ENCODE measurements around the gene PIP5K1C. TPM values are rescaled to one million over a fixed set of nuclear protein-coding genes. Genes with fewer than 3 reads are reported as not detected.

PIP5K1C gene
- total and polyA plus RNA-seq, 9 of the 15 experiments (the other 6 are each of a cell fraction or from before 2014, with no cell fraction given), result 0.38 to 22.1 (median 4.1) TPM

DNA sequence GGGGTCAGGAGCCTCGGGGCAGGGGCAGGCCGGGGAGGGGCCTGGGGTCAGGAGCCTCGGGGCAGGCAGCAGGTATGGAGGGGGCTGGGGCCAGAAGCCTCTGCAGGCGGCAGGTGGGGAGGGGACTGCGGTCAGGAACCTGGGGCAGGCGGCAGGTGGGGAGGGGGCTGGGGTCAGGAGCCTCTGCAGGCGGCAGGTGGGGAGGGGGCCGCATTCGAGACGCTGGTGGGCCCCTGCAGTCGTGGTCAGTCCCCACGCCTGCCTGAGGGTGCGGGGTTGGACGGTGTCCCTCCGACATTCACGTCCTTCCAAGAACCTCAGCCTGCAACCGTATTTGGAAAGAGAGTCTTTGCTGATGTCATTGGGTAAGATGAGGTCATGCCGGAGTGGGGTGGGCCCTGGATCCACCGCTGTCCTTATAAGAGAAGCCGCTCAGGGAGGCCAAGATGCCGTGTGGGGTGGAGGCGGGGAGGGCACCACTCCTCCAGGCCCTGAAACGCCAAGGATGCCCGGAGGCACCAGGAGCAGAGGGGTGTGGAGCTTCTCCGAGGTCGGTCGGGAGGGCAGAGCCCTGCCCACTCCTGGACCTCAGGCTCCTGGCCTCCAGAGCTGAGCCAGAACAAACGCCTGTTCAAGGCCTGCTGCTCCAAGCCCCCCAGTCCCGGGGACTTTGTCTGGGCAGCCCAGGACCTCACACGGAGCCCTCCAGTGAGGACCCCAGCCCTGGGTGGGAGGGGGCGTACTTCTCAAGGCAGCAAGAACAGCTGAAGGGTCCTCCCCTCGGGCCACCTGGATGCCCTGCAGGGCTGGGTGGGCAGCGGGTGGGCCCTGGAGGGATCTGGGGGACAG lies 30.1 kb downstream of the PIP5K1C start (continued):
- TF ChIP-seq CCNT2 (IDR thresholded peaks at IDR 0.05; ENCODE audit: borderline replicate concordance, extremely low read depth, insufficient read length, low read depth, low read length), result peak; percentile 15
- no peak for TF ChIP-seq HIVEP1 (CRISPR knock-in tag; IDR thresholded peaks at IDR 0.05)
- TF ChIP-seq, protein P1, sequence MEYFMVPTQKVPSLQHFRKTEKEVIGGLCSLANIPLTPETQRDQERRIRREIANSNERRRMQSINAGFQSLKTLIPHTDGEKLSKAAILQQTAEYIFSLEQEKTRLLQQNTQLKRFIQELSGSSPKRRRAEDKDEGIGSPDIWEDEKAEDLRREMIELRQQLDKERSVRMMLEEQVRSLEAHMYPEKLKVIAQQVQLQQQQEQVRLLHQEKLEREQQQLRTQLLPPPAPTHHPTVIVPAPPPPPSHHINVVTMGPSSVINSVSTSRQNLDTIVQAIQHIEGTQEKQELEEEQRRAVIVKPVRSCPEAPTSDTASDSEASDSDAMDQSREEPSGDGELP (CRISPR knock-in tag; IDR thresholded peaks at IDR 0.05; ENCODE audit: borderline replicate concordance), result 0 out of 2 replicates have a peak, but pooled peaks have one; percentile 17
- TF ChIP-seq SIRT6 (IDR thresholded peaks at IDR 0.05; ENCODE audit: low read depth, low read length), result no peak
- 0 out of 4 replicates have a peak, but pooled peaks of 1 of the 2 experiments have one; percentile 3 for TF ChIP-seq NRF1 (conservative IDR thresholded peaks at IDR 0.05 in 1 of 2, IDR thresholded peaks at IDR 0.05 in 1 of 2)

DNA sequence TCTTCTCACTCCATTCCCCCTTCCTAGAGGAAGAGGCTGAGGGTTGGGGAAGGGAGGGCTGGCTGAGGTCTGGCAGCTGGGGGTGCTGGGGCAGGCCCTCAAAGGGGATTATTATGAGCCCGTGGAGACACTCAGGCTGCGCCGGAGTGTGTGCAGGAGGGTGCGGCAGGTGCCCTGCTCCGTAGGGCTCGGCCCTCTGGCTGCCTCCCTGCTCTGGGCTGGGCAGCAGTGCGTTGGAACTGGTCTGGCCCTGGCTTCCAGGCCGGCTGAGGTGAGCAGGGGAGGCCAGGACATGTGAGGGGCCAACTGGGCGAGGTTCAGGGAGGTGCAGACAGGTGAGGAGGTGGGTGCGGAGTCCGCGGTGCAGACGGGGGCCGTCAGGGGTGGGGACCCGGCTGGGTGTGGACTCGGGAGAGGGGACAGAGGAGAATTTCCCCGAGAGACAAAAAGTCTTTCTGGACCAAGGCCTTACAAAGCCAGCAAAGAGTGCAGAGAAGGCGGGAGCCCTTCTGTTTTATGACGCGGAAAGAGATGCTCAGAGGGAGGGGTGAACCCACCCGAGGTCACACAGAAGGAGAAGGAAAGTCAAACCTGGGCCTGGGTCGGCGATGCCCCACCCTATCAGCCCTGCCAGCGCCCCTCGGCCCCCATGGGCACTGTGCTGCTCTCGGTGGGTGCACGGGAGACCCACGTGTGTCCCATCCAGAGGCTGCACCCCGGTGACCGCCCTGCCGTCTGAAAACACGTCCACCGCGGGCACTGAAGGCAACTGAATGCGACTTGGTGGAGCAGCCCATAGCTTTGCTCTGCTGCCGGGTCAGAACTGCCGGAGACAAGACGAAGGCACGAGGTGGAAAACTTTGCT lies 31.0 kb downstream of the PIP5K1C start:
- H3K9me3 ChIP-seq (replicated peaks; ENCODE audit: control insufficient read depth, insufficient read depth, low read depth, low read length), result no peaks in the 10 kb centered on the region
- intact Hi-C loops (cut with micrococcal nuclease) (loop anchor here (2.0 kb wide), 1 partner anchor 31 kb away; the partner anchor contains the start of gene PIP5K1C), in situ Hi-C loops (cut with MboI) (no loop called here)
- H4K20me1 ChIP-seq (replicated peaks; ENCODE audit: control insufficient read depth, insufficient read depth, low read length), result peaks cover 11% of the 10 kb centered on the region; the same call in 1 of the 2 replicates
- H3K9ac ChIP-seq (ENCODE audit: insufficient read depth in 1 of 2, low read depth in 2 of 2, low read length in 2 of 2), result peak overlapping the region; percentile 12 to 90; a peak in 3 of 4 replicates
- no peak for FAIRE-seq
- H3K27ac ChIP-seq (ENCODE audit: extremely low read depth, low read depth, low read length), result peak overlapping the region; percentile 96; the same call in 2 of the 3 replicates
- no peak for DNase-seq (ENCODE audit: extremely low read depth in 1 of 4, low spot score in 3 of 4)
- POLR2A ChIA-PET, result interaction anchor here (1.3 to 4.1 kb wide), 2 partner anchors 8 to 21 kb away, joined by 3 to 16 read pairs; no protein-coding TSS in a partner anchor
- H3K27me3 ChIP-seq (ENCODE audit: control insufficient read depth in 2 of 2, insufficient read depth in 2 of 2, low read length in 2 of 2), result no peaks in the 10 kb centered on the region
- H3K4me3 ChIP-seq, result no peak overlapping the region
- H2AFZ ChIP-seq (ENCODE audit: low read depth, low read length), result no peak overlapping the region
- CTCF ChIA-PET (ENCODE audit: low intra/inter-chr PET ratio), result interaction anchor here (0.6 to 1.3 kb wide), 2 partner anchors 50 to 181 kb away, joined by 3 read pairs; no protein-coding TSS in a partner anchor
- TF ChIP-seq, protein P2, sequence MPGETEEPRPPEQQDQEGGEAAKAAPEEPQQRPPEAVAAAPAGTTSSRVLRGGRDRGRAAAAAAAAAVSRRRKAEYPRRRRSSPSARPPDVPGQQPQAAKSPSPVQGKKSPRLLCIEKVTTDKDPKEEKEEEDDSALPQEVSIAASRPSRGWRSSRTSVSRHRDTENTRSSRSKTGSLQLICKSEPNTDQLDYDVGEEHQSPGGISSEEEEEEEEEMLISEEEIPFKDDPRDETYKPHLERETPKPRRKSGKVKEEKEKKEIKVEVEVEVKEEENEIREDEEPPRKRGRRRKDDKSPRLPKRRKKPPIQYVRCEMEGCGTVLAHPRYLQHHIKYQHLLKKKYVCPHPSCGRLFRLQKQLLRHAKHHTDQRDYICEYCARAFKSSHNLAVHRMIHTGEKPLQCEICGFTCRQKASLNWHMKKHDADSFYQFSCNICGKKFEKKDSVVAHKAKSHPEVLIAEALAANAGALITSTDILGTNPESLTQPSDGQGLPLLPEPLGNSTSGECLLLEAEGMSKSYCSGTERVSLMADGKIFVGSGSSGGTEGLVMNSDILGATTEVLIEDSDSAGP (CRISPR knock-in tag; IDR thresholded peaks at IDR 0.05), result no peak
- TF ChIP-seq ZBTB7A (IDR thresholded peaks at IDR 0.05; ENCODE audit: borderline replicate concordance, control insufficient read depth, low read depth, low read length), result peak; percentile 22; the same call in 1 of the 2 replicates
- no peak for TF ChIP-seq CREB1 (IDR thresholded peaks at IDR 0.05)
- 0 out of 2 replicates have a peak, but pooled peaks have one; percentile 42 for TF ChIP-seq CREB1 (CRISPR knock-in tag; IDR thresholded peaks at IDR 0.05)
- TF ChIP-seq ZC3H4 (CRISPR knock-in tag; IDR thresholded peaks at IDR 0.05; ENCODE audit: borderline replicate concordance), result 0 out of 2 replicates have a peak, but pooled peaks have one; percentile 49
- TF ChIP-seq KAT7 (CRISPR knock-in tag; IDR thresholded peaks at IDR 0.05; ENCODE audit: borderline replicate concordance), result 0 out of 2 replicates have a peak, but pooled peaks have one; percentile 25
- TF ChIP-seq NR4A1 (CRISPR knock-in tag; IDR thresholded peaks at IDR 0.05), result no peak
- TF ChIP-seq NR4A1 (tag; IDR thresholded peaks at IDR 0.05), result 0 out of 2 replicates have a peak, but pooled peaks have one; percentile 15
- no peak for ATAC-seq
- no TSS peak for BruUV-seq (replicated peaks)
- peaks cover 52% of the 10 kb centered on the region for H3K79me2 ChIP-seq (ENCODE audit: control insufficient read depth, insufficient read depth, low read length)
- H3K4me1 ChIP-seq (replicated peaks in 1 of 2; ENCODE audit: control insufficient read depth in 2 of 2, insufficient read depth in 2 of 2, low read length in 2 of 2), result peaks cover 34 to 91% of the 10 kb centered on the region in 2 experiments
- H3K4me2 ChIP-seq (ENCODE audit: insufficient read depth, low read length), result no peak overlapping the region
- 84% methylated on average over 33 of the region's 39 CpGs for WGBS (ENCODE audit: insufficient coverage, low coverage, missing lambda C conversion rate)
- H3K9me1 ChIP-seq (ENCODE audit: control insufficient read depth, insufficient read depth, low read length), result no peaks in the 10 kb centered on the region
- H3K36me3 ChIP-seq (ENCODE audit: control insufficient read depth, insufficient read depth, low read length), result peaks cover 26% of the 10 kb centered on the region; the same call in 2 of the 3 replicates
